Measurements from ENCODE around the gene IL31. TPM values are rescaled to one million over a fixed set of nuclear protein-coding genes. Genes with fewer than 3 reads are reported as not detected.

IL31 gene
- total and polyA plus RNA-seq, 2 donors (not counting 3 experiments of a cell fraction or from before 2014, with no cell fraction given): not detected

DNA sequence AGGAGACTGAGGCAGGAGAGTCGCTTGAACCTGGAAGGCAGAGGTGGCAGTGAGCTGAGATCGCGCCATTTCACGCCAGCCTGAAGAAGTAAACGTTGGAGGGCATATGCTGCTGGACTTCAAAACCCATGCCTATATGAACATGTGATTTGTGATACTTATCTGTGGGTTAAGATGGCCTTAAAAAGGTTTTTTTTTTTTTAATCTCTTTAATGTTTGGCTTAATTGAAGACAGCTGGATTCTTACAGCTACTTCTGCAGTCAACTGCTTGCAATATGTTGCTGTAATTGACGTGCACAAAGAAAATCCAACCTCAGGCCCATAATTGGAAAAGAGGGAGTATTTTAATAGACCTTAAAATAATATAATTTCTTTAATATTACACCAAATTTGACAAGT, 28.0 kb upstream of the IL31 start:
- BruUV-seq (replicated peaks): no TSS peak
- no peak overlapping the region for H3K4me2 ChIP-seq (ENCODE audit: insufficient read depth, low read length)
- no peak overlapping the region for H2AFZ ChIP-seq (ENCODE audit: low read depth, low read length)
- H4K20me1 ChIP-seq (replicated peaks; ENCODE audit: control insufficient read depth, extremely low read depth, insufficient read depth, low read length): no peaks in the 10 kb centered on the region
- H3K79me2 ChIP-seq (ENCODE audit: control insufficient read depth, insufficient read depth, low read length): no peaks in the 10 kb centered on the region
- H3K4me1 ChIP-seq (ENCODE audit: control insufficient read depth, extremely low read depth, insufficient read depth, low read length): peaks cover 8% of the 10 kb centered on the region
- TF ChIP-seq GATA2 (IDR thresholded peaks at IDR 0.05; ENCODE audit: insufficient read depth, insufficient read length, low read depth, low read length): no peak
- TF ChIP-seq EZH2 (IDR thresholded peaks at IDR 0.05; ENCODE audit: borderline replicate concordance, low read depth, low read length, severe bottlenecking): no peak
- TF ChIP-seq POLR2AphosphoS5 (IDR thresholded peaks at IDR 0.05; ENCODE audit: insufficient read depth, low read depth, low read length): no peak
- TF ChIP-seq CTCF (IDR thresholded peaks at IDR 0.05; ENCODE audit: extremely low read depth in 1 of 2, insufficient read depth in 1 of 2, low read depth in 1 of 2, low read length in 2 of 2): no peak
- no peak for TF ChIP-seq MAX (IDR thresholded peaks at IDR 0.05; ENCODE audit: insufficient read depth, insufficient read length)
- TF ChIP-seq POLR2A (IDR thresholded peaks at IDR 0.05; ENCODE audit: low read depth, low read length): no peak
- TF ChIP-seq FOS (IDR thresholded peaks at IDR 0.05; ENCODE audit: borderline replicate concordance, insufficient read depth, low read length): no peak
- TF ChIP-seq JUN (IDR thresholded peaks at IDR 0.05; ENCODE audit: borderline replicate concordance, insufficient read depth, insufficient read length, low read depth): no peak
- TF ChIP-seq MYC (IDR thresholded peaks at IDR 0.05; ENCODE audit: low read depth, low read length): no peak
- intact Hi-C loops (cut with micrococcal nuclease) (no loop called here), dilution Hi-C loops (cut with MboI; ENCODE audit: extremely low pct_ligation_motif_present, low sequenced_read_pairs) (no loop called here)
- H3K36me3 ChIP-seq (ENCODE audit: control insufficient read depth in 2 of 2, extremely low read depth in 1 of 2, insufficient read depth in 2 of 2, low read length in 2 of 2): no peaks in the 10 kb centered on the region
- POLR2A ChIA-PET: no interaction called here
- H3K27ac ChIP-seq (ENCODE audit: insufficient read depth, low read depth, low read length): no peak overlapping the region
- no peak overlapping the region for H3K4me3 ChIP-seq (replicated peaks in 1 of 3; ENCODE audit: insufficient read depth in 1 of 3, low read depth in 1 of 3, low read length in 3 of 3)
- H3K9me3 ChIP-seq (replicated peaks; ENCODE audit: control insufficient read depth, insufficient read depth, low read length): no peaks in the 10 kb centered on the region
- CTCF ChIA-PET: interaction anchor here (0.9 to 1.3 kb wide), 2 partner anchors 13 to 71 kb away, joined by 3 read pairs; no protein-coding TSS in a partner anchor
- no peaks in the 10 kb centered on the region for H3K9me1 ChIP-seq (replicated peaks; ENCODE audit: control insufficient read depth, extremely low read depth, insufficient read depth, low read length)
- no peak for DNase-seq (ENCODE audit: low read depth, low spot score)
- H3K27me3 ChIP-seq (ENCODE audit: control insufficient read depth in 2 of 2, insufficient read depth in 2 of 2, low read length in 2 of 2): peaks cover 9 to 18% of the 10 kb centered on the region in 2 experiments
- H3K9ac ChIP-seq (replicated peaks; ENCODE audit: extremely low read depth, insufficient read depth, low read length): no peak overlapping the region
- FAIRE-seq: no peak

All from endothelial cell of umbilical vein (primary cell).